ENCODE results near the gene SLC17A1. TPM values are rescaled to one million over a fixed set of nuclear protein-coding genes. Genes with fewer than 3 reads are reported as not detected.

Gene SLC17A1, protein sequence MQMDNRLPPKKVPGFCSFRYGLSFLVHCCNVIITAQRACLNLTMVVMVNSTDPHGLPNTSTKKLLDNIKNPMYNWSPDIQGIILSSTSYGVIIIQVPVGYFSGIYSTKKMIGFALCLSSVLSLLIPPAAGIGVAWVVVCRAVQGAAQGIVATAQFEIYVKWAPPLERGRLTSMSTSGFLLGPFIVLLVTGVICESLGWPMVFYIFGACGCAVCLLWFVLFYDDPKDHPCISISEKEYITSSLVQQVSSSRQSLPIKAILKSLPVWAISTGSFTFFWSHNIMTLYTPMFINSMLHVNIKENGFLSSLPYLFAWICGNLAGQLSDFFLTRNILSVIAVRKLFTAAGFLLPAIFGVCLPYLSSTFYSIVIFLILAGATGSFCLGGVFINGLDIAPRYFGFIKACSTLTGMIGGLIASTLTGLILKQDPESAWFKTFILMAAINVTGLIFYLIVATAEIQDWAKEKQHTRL
- total RNA-seq, result not detected
- not detected for polyA plus RNA-seq

GRCh38 chr6:25831532-25832306 lies at the start of gene SLC17A1:
Gene SLC17A1, minus strand, starts transcription at chr6:25832052. Its CDS starts 1,495 bp downstream, at chr6:25830557.
- CTCF ChIA-PET, result no interaction called here
- H3K4me3 ChIP-seq (ENCODE audit: low read length), result no peak within 1 kb of the TSS

GRCh38 chr6:25880601-25881000 lies 48.7 kb upstream of the SLC17A1 start:
- Histone ChIP-seq H3K4me1 (ENCODE audit: insufficient read depth, low read length) (no peaks in the 10 kb centered on the region), H3K4me3 (ENCODE audit: low read length) (no peak overlapping the region), H3K27ac (ENCODE audit: low read depth, low read length) (no peak overlapping the region), H3K9me3 (ENCODE audit: low read length) (no peaks in the 10 kb centered on the region), H3K36me3 (ENCODE audit: insufficient read depth, low read length) (no peaks in the 10 kb centered on the region), H3K27me3 (ENCODE audit: insufficient read depth, low read length, poor library complexity, severe bottlenecking) (no peaks in the 10 kb centered on the region)
- ChIA-PET POLR2A (interaction anchor here (1.7 kb wide), 1 partner anchor 14 kb away, joined by 5 read pairs; no protein-coding TSS in a partner anchor), CTCF (interaction anchor here (3.1 kb wide), 1 partner anchor 8 kb away, joined by 15 read pairs; no protein-coding TSS in a partner anchor)
- no peak overlapping the region for H3K4me3 Mint-ChIP-seq
- H3K36me3 Mint-ChIP-seq, result peaks cover 0 to 3% (median 2%) of the 10 kb centered on the region in 3 donors
- no peaks in the 10 kb centered on the region for H3K9me3 Mint-ChIP-seq
- H3K27ac Mint-ChIP-seq, result no peak overlapping the region
- no peak for DNase-seq
- H3K4me1 Mint-ChIP-seq, result peaks cover 0 to 11% (median 0%) of the 10 kb centered on the region in 3 donors
- peaks cover 3 to 6% of the 10 kb centered on the region in 2 donors for H3K27me3 Mint-ChIP-seq

More at GRCh38 chr6:25831532-25832306, at the start of gene SLC17A1:
- Histone ChIP-seq H3K4me1 (ENCODE audit: insufficient read depth, low read length) (no peaks in the 10 kb centered on the region), H3K27me3 (ENCODE audit: insufficient read depth, low read length, poor library complexity, severe bottlenecking) (no peaks in the 10 kb centered on the region), H3K36me3 (ENCODE audit: insufficient read depth, low read length) (no peaks in the 10 kb centered on the region), H3K27ac (ENCODE audit: low read depth, low read length) (no peak within 1 kb of the TSS), H3K9me3 (ENCODE audit: low read length) (no peaks in the 10 kb centered on the region)
- H3K27ac Mint-ChIP-seq, result no peak within 1 kb of the TSS
- H3K4me1 Mint-ChIP-seq, result no peaks in the 10 kb centered on the region
- peaks cover 3 to 27% of the 10 kb centered on the region in 2 donors for H3K27me3 Mint-ChIP-seq
- no peaks in the 10 kb centered on the region for H3K9me3 Mint-ChIP-seq
- H3K4me3 Mint-ChIP-seq, result no peak within 1 kb of the TSS
- POLR2A ChIA-PET, result no interaction called here
- DNase-seq, result no peak
- no peaks in the 10 kb centered on the region for H3K36me3 Mint-ChIP-seq

- H3K27me3 Mint-ChIP-seq, result peaks cover 3 to 6% of the 10 kb centered on the region in 2 donors
- ChIA-PET CTCF (no interaction called here), POLR2A (interaction anchor here (1.7 kb wide), 1 partner anchor 12 kb away, joined by 5 read pairs; no protein-coding TSS in a partner anchor)
- H3K4me3 Mint-ChIP-seq, result no peak overlapping the region
- Histone ChIP-seq H3K9me3 (ENCODE audit: low read length) (no peaks in the 10 kb centered on the region), H3K27ac (ENCODE audit: low read depth, low read length) (no peak overlapping the region), H3K36me3 (ENCODE audit: insufficient read depth, low read length) (no peaks in the 10 kb centered on the region), H3K4me3 (ENCODE audit: low read length) (no peak overlapping the region), H3K4me1 (ENCODE audit: insufficient read depth, low read length) (peaks cover 9% of the 10 kb centered on the region), H3K27me3 (ENCODE audit: insufficient read depth, low read length, poor library complexity, severe bottlenecking) (no peaks in the 10 kb centered on the region)
- H3K9me3 Mint-ChIP-seq, result no peaks in the 10 kb centered on the region
- no peak overlapping the region for H3K27ac Mint-ChIP-seq
- DNase-seq, result no peak
- H3K36me3 Mint-ChIP-seq, result peaks cover 0 to 3% (median 2%) of the 10 kb centered on the region in 3 donors
- H3K4me1 Mint-ChIP-seq, result peaks cover 8 to 25% (median 10%) of the 10 kb centered on the region in 3 donors
Observed at GRCh38 chr6:25878721-25879322, 47.0 kb upstream of the SLC17A1 start.

- Histone ChIP-seq H3K36me3 (ENCODE audit: insufficient read depth, low read length) (no peaks in the 10 kb centered on the region), H3K4me1 (ENCODE audit: insufficient read depth, low read length) (peaks cover 9% of the 10 kb centered on the region), H3K9me3 (ENCODE audit: low read length) (no peaks in the 10 kb centered on the region), H3K27ac (ENCODE audit: low read depth, low read length) (no peak overlapping the region), H3K4me3 (ENCODE audit: low read length) (no peak overlapping the region), H3K27me3 (ENCODE audit: insufficient read depth, low read length, poor library complexity, severe bottlenecking) (no peaks in the 10 kb centered on the region)
- DNase-seq, result no peak
- H3K27me3 Mint-ChIP-seq, result peaks cover 1 to 6% of the 10 kb centered on the region in 2 donors
- no peaks in the 10 kb centered on the region for H3K9me3 Mint-ChIP-seq
- H3K36me3 Mint-ChIP-seq, result peaks cover 0 to 3% (median 2%) of the 10 kb centered on the region in 3 donors
- H3K4me3 Mint-ChIP-seq, result no peak overlapping the region
- H3K4me1 Mint-ChIP-seq, result peaks cover 19 to 33% (median 24%) of the 10 kb centered on the region in 3 donors
- ChIA-PET POLR2A (interaction anchor here (0.6 kb wide), 1 partner anchor 14 kb away, joined by 3 read pairs; no protein-coding TSS in a partner anchor), CTCF (no interaction called here)
- H3K27ac Mint-ChIP-seq, result no peak overlapping the region
Observed at GRCh38 chr6:25875926-25876602, 44.2 kb upstream of the SLC17A1 start.

- Histone ChIP-seq H3K36me3 (ENCODE audit: insufficient read depth, low read length) (no peaks in the 10 kb centered on the region), H3K4me1 (ENCODE audit: insufficient read depth, low read length) (peaks cover 9% of the 10 kb centered on the region), H3K27ac (ENCODE audit: low read depth, low read length) (no peak overlapping the region), H3K4me3 (ENCODE audit: low read length) (no peak overlapping the region), H3K27me3 (ENCODE audit: insufficient read depth, low read length, poor library complexity, severe bottlenecking) (no peaks in the 10 kb centered on the region), H3K9me3 (ENCODE audit: low read length) (no peaks in the 10 kb centered on the region)
- DNase-seq, result no peak
- Mint-ChIP-seq H3K36me3 (peaks cover 0 to 2% (median 1%) of the 10 kb centered on the region in 3 donors), H3K4me1 (peaks cover 19 to 33% (median 24%) of the 10 kb centered on the region in 3 donors), H3K27ac (no peak overlapping the region), H3K27me3 (peaks cover 1 to 6% of the 10 kb centered on the region in 2 donors), H3K9me3 (no peaks in the 10 kb centered on the region), H3K4me3 (no peak overlapping the region)
- ChIA-PET CTCF (no interaction called here), POLR2A (interaction anchor here (0.6 kb wide), 1 partner anchor 14 kb away, joined by 3 read pairs; no protein-coding TSS in a partner anchor)
Observed at GRCh38 chr6:25875563-25875905, 43.7 kb upstream of the SLC17A1 start.

- peaks cover 0 to 2% (median 0%) of the 10 kb centered on the region in 3 donors for H3K36me3 Mint-ChIP-seq
- Histone ChIP-seq H3K27ac (ENCODE audit: low read depth, low read length) (no peak overlapping the region), H3K4me3 (ENCODE audit: low read length) (no peak overlapping the region), H3K27me3 (ENCODE audit: insufficient read depth, low read length, poor library complexity, severe bottlenecking) (no peaks in the 10 kb centered on the region), H3K36me3 (ENCODE audit: insufficient read depth, low read length) (no peaks in the 10 kb centered on the region), H3K4me1 (ENCODE audit: insufficient read depth, low read length) (peaks cover 9% of the 10 kb centered on the region), H3K9me3 (ENCODE audit: low read length) (no peaks in the 10 kb centered on the region)
- peak overlapping the region in 2 of 8 donors; percentile 12 to 60 for H3K27ac Mint-ChIP-seq
- peaks cover 1 to 6% of the 10 kb centered on the region in 2 donors for H3K27me3 Mint-ChIP-seq
- POLR2A ChIA-PET, result no interaction called here
- no peaks in the 10 kb centered on the region for H3K9me3 Mint-ChIP-seq
- CTCF ChIA-PET, result no interaction called here
- DNase-seq, result no peak
- H3K4me3 Mint-ChIP-seq, result no peak overlapping the region
- peaks cover 19 to 33% (median 24%) of the 10 kb centered on the region in 3 donors for H3K4me1 Mint-ChIP-seq
Observed at GRCh38 chr6:25874822-25875562, 43.1 kb upstream of the SLC17A1 start.

- H3K36me3 Mint-ChIP-seq, result no peaks in the 10 kb centered on the region
- peaks cover 9% of the 10 kb centered on the region for H3K4me1 ChIP-seq (ENCODE audit: insufficient read depth, low read length)
- H3K36me3 ChIP-seq (ENCODE audit: insufficient read depth, low read length), result no peaks in the 10 kb centered on the region
- H3K27ac Mint-ChIP-seq, result peak within 1 kb of the TSS in 7 of 8 donors; percentile 3 to 90 (median 79)
- no peaks in the 10 kb centered on the region for H3K9me3 ChIP-seq (ENCODE audit: low read length)
- POLR2A ChIA-PET, result no interaction called here
- DNase-seq, result no peak
- H3K4me3 ChIP-seq (ENCODE audit: low read length), result no peak within 1 kb of the TSS
- CTCF ChIA-PET, result interaction anchor here (1.1 kb wide), 1 partner anchor 88 kb away, joined by 3 read pairs; the partner anchor contains the start of gene TRIM38
- no peak within 1 kb of the TSS for H3K27ac ChIP-seq (ENCODE audit: low read depth, low read length)
- no peak within 1 kb of the TSS for H3K4me3 Mint-ChIP-seq
- no peaks in the 10 kb centered on the region for H3K9me3 Mint-ChIP-seq
- H3K27me3 Mint-ChIP-seq, result peaks cover 1 to 6% of the 10 kb centered on the region in 2 donors
- H3K4me1 Mint-ChIP-seq, result peaks cover 19 to 33% (median 24%) of the 10 kb centered on the region in 3 donors
- H3K27me3 ChIP-seq (ENCODE audit: insufficient read depth, low read length, poor library complexity, severe bottlenecking), result no peaks in the 10 kb centered on the region
Observed at GRCh38 chr6:25874118-25874517, 42.3 kb upstream of the SLC17A1 start, which contains the start of gene SLC17A3. Gene SLC17A3, minus strand, starts transcription at chr6:25874243. Its CDS starts 5,856 bp downstream, at chr6:25868387.
